GM18909 (cell line): Measurements from ENCODE around the gene ZNRF1.
"Not testable (repeated sequence)": the region's sequence is repeated elsewhere in the genome, so short reads cannot be mapped to it uniquely, and the experiment has no call there.

Source experiments
- ATAC-seq: cut with Tn5 transposase; IDR thresholded peaks from one replicate; pipeline ENCODE4 v1.9.1; 2021; ENCODE audit warnings: mild to moderate bottlenecking; ENCODE audit not compliant: unreplicated experiment, poor library complexity

The ZNRF1 gene

DNA sequence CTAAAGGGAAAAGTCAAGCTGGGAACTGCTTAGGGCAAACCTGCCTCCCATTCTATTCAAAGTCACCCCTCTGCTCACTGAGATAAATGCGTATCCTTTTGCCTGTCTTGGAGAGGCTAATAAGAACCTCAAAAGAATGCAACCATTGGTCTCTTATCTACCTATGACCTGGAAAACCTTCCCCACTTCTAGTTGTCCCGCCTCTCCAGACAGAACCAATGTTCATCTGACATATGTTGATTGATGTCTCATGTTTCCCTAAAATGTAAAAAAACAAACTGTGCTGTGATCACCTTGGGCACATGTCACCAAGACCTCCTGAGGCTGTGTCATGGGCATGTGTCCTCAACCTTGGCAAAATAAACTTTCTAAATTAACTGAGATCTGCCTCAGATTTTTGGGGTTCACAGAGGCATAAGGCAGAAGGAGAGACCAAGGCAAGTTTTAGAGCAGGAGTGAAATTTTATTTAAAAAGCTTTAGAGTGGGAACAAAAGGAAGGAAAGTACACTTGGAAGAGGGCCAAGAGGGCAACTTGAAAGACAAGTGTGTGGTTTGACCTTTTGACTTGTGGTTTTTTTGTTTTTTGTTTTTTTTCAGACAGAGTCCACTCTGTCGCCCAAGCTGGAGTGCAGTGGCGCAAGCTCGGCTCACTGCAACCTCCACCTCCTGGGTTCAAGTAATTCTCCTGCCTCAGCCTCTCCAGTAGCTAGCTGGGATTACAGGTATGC is 130.8 kb downstream of the ZNRF1 start:
- not testable (repeated sequence) for ATAC-seq

DNA sequence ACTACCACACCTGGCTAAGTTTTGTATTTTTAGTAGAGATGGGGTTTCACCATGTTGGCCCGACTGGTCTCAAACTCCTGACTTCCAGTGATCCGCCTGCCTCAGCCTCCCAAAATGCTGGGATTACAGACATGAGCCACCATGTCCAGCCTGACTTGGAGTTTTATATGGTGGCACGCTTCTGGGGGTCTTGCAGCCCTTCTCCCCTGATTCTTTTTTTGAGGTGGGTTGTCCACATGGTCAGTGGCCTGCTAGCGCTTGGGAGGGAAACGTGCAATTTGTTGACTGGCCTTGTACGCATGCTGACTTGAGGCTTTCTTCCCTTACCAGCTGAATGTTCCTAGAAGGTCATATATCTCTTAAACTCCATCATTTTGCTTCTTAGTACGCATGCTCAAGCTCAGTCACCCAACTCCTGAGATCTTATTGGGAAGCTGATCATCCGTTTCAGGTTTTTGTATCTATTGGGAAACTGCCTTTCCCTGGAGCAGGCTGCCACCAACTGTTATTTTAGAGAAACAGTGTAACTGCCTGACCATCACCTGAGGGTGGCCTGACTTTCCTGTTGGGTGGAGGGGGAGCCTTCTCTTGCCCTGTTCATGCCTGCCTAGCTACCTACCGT is 131.4 kb downstream of the ZNRF1 start:
- no peak for ATAC-seq

DNA sequence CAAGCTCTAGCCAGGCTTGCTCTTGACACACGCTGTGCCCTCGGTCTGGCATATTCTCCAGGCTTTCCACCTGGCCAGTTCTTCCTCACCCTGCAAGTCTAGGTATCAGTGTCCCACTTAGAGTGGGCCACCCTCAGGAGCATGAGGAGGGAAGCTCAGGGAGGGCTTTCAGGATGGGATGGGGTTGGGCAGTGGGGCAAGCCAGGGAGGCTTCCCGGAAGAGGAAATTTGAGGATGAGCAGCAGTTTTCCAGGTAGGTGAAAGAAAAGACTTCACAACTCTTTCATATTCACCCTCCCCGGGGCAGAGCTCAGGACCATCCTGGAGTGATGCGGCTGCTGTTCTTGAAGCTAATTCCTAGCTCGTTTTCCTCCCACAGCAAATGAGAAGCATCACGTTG is 132.3 kb downstream of the ZNRF1 start:
- no peak for ATAC-seq

DNA sequence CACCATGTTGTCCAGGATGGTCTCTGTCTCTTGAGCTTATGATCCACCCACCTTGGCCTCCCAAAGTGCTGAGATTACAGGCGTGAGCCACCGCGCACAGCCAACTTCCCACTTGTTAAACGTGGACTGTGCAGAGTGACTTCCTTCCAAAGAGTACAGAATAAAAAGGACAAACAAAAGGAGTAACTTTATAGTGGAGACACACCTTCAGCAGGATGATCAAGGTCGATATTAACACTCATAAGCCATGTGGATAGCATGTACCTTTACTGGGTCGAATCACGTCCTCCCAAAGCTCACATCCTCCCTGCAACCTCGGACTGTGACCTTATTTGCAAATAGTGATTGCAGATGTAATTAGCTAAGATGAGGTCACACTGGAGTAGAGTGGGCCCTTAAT is 139.4 kb downstream of the ZNRF1 start:
- ATAC-seq, result no peak

DNA sequence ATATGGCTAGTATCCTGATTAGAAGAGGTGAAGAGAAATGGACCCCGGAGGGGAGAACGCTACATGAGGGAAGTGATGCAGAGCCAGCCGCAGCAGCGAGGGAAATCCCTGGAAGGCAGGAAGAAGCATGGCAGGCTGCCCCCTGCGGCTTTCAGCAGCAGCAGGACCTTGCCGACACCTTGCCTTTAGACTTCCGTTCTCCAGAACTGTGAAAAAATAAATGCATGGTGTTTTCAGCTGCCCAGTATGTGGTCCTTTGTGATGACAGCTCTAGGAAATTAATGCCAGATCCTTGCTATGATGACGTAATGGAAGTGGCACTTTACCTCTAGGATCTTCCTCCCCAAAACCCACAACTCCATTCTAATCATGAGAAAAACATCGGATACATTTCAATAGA is 139.8 kb downstream of the ZNRF1 start:
- no peak for ATAC-seq

DNA sequence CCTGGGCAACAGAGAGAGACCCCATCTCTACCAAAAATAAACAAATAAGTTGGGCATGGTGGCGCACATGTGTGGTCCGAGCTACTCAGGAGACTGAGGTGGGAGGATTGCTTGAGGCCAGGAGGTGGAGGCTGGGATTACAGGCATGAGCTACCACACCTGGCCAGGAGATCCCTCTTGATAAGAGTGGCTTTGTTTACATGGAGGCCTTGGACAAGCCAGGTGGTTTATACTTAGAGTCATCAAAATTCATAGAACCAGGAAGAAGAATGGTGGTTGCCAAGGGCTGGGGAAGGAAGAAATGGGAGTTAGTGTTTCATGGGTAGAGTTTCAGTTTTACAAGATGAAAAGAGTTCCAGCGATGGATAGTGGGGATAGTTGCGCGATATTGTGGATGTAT is 140.7 kb downstream of the ZNRF1 start:
- no peak for ATAC-seq

DNA sequence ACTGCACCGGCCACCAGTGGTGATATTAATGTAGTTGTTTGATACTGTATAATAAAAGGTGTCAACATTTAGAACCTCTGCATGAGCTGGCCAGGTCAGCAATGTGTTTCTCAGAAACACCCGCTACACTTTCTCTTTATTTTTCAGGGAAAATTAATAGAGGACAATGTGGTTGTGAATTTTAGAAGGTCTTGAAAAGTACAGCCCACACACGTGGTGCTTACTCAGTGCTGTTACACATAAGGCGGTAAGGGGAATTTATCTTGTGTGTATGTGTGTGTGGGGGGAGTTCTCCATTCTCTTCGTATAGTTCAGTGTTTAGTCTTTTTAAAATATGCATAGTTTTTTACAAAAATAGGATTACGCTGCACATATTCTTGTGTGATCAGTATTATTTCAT is 145.1 kb downstream of the ZNRF1 start:
- no peak for ATAC-seq

DNA sequence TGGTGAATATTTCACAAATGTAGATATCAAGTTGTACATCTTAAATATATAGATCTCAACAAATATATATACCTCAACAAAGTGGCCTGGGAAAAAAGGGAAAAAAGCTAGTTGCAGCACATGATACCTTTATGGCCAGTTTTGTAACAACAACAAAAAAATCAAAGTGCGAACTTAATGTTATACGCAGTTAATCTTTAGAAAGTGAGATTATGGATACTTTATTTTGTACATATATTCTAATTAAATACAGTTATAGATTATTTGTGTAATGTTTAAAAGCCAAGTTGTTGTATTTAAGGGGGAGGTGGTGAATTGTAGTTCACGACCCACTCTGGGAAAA is 149.1 kb downstream of the ZNRF1 start:
- ATAC-seq, result no peak

DNA sequence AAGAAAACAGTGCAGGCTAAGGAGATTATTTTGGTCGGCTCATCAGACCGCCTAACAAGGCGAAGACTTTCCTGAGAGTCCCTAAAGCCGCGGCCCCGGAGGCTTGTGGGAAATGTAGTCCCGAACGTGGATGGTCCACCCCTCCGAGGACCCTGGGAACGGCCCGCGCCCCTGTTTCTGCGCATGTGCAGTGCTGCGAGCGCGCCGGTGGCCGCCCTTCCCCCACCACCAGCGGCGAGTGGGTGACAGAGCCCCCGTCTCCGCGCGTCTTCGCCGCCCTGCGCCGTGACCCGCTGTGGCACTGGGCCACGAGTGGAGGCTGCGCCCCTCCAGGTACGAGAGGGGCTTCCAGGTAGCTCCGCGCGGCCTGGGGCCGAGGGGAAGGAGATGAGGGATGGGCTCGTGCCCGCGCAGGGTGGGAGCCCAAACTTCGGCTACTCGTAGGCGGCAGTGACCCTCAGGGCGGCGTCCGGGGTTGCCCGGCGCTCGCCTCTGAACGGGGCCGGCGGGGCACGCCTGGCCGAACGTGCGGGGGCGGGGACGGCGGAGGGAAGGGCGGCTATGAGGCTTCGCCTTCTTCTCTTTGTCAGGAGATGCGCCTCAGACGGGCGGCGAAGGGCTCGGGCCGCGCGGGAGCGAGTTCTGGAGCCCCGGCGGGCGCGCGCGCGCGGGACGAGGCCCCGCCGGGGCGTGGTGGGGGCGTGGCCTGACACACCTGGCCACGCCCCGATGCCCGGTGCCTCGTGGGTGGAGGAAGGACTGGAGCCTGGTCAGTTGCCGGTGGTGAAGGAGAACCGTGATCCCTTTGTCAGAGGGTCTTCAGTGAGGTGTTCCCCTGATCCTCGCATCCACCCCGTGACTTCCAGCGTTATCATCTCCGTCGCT is 149.7 kb downstream of the ZNRF1 start, which contains the start of gene ZFP1:
ZFP1 (plus strand) TSS at position 214 of the 885 bp plus-strand sequence. CDS start 4,428 bp downstream, outside the sequence.
- ATAC-seq, result peak; percentile 90

DNA sequence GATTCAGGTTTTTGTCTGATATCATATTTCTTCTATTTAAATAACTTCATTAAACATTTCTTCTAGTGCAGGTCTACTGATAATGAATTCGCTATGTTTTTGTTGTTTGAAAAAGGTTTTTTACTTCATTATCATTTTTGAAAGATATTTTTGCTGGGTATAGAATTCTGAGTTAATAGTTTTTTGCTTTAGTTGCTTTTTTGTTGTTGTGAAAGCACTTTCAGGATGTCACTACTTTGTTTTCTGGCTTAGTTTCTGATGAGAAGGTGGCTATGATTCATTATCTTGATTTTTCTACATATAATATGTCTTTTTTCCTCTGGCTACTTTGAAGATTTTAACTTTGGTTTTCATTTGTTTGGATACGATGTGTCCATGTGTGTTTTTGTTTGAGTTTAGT is 153.0 kb downstream of the ZNRF1 start:
- ATAC-seq, result no peak

DNA sequence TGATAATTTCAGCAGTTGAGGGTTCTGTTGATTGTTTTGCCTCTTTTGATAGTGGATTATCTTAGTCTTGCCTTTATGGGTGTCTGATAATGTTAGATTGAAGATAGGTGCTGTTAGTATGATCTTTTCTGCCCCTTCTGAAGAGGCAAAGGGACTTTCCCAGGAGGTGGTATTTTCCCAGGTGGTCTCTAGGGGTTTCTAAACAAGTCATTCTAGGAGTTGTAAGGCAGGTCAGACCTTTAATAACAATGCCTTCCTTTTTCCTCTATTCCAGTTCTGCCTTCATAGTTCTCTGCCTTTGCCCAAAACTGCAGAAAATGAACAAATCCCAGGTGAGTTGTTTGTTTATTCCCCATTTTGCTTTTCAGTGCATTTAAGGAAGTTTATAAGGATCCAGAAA is 153.8 kb downstream of the ZNRF1 start:
- no peak for ATAC-seq

DNA sequence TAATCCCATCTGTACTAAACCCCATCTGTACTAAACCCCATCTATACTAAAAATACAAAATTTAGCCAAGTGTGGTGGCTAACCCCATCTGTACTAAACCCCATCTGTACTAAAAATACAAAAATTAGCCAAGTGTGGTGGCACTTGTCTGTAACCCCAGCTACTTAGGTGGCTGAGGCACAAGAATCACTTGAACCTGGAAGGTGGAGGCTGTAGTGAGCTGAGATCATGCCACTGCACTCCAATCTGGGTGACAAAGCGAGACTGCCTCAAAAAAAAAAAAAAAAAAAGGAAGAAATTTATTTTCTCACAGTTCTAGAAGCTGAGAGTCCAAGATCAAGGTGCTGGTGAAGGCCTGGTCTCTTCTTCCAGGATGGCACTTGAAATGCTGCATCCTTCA is 161.6 kb downstream of the ZNRF1 start:
- no peak for ATAC-seq
